Measurements from ENCODE around the gene PDCD1. TPM values are rescaled to one million over a fixed set of nuclear protein-coding genes. Genes with fewer than 3 reads are reported as not detected.

PDCD1 gene
- total RNA-seq, 8 experiments from 2014 or later: 0.11 to 0.49 (median 0.19) TPM; not detected in 1

GRCh38 chr2:241863536-241863954 lies 4.9 kb upstream of the PDCD1 start:
- peak in 2 of 8 experiments; percentile 28 to 32 for ATAC-seq (replicated peaks in 6 of 8)
- Histone ChIP-seq H3K27ac (no peak overlapping the region), H3K4me1 (replicated peaks in 1 of 2) (peaks cover 35 to 40% of the 10 kb centered on the region in 2 donors), H3K4me3 (no peak overlapping the region)
- in situ Hi-C loops (cut with MboI; ENCODE audit: low pct_unique_long_range_greater_than_20kb in 2 of 9, low sequenced_read_pairs in 9 of 9, unreplicated experiment in 9 of 9): no loop called here
- WGBS, 10 experiments: 0 to 81% (median 37%) methylated on average over 2 to 14 of the region's 29 CpGs; no CpG with 5 or more reads in 3 of the 10 experiments

GRCh38 chr2:241862775-241863535 lies 4.3 kb upstream of the PDCD1 start:
- WGBS, 10 experiments: 42 to 100% (median 91%) methylated on average over 1 to 8 of the region's 22 CpGs; no CpG with 5 or more reads in 2 of the 10 experiments
- H3K4me3 ChIP-seq: no peak overlapping the region
- peaks cover 29 to 34% of the 10 kb centered on the region in 2 donors for H3K4me1 ChIP-seq (replicated peaks in 1 of 2)
- no peak for ATAC-seq (replicated peaks in 6 of 8)
- H3K27ac ChIP-seq: no peak overlapping the region
- in situ Hi-C loops (cut with MboI; ENCODE audit: low pct_unique_long_range_greater_than_20kb in 2 of 9, low sequenced_read_pairs in 9 of 9, unreplicated experiment in 9 of 9): no loop called here

- in situ Hi-C loops (cut with MboI; ENCODE audit: low pct_unique_long_range_greater_than_20kb in 2 of 9, low sequenced_read_pairs in 9 of 9, unreplicated experiment in 9 of 9): no loop called here
- H3K4me1 ChIP-seq (replicated peaks in 1 of 2): peaks cover 24 to 31% of the 10 kb centered on the region in 2 donors
- no peak overlapping the region for H3K27ac ChIP-seq
- 33 to 92% (median 52%) methylated on average over 1 to 4 of the region's 8 CpGs; no CpG with 5 or more reads in 6 of the 10 experiments for WGBS, 10 experiments
- no peak for ATAC-seq (replicated peaks in 6 of 8)
- no peak overlapping the region for H3K4me3 ChIP-seq
Observed at GRCh38 chr2:241862093-241862492, 3.4 kb upstream of the PDCD1 start.

GRCh38 chr2:241861264-241861663 lies 2.6 kb upstream of the PDCD1 start:
- Histone ChIP-seq H3K27ac (no peak overlapping the region), H3K4me1 (replicated peaks in 1 of 2) (peaks cover 15 to 25% of the 10 kb centered on the region in 2 donors), H3K4me3 (no peak overlapping the region)
- no peak for ATAC-seq (replicated peaks in 6 of 8)
- in situ Hi-C loops (cut with MboI; ENCODE audit: low pct_unique_long_range_greater_than_20kb in 2 of 9, low sequenced_read_pairs in 9 of 9, unreplicated experiment in 9 of 9): no loop called here
- 43 to 100% (median 100%) methylated on average over 1 of the region's 1 CpG; no CpG with 5 or more reads in 2 of the 10 experiments for WGBS, 10 experiments

GRCh38 chr2:241860184-241861078 lies 1.7 kb upstream of the PDCD1 start:
- Histone ChIP-seq H3K4me3 (no peak overlapping the region), H3K27ac (peak overlapping the region in 1 of 2 donors; percentile 53), H3K4me1 (replicated peaks in 1 of 2) (peaks cover 19 to 22% of the 10 kb centered on the region in 2 donors)
- in situ Hi-C loops (cut with MboI; ENCODE audit: low pct_unique_long_range_greater_than_20kb in 2 of 9, low sequenced_read_pairs in 9 of 9, unreplicated experiment in 9 of 9): no loop called here
- peak in 6 of 8 experiments; percentile 14 to 64 (median 22) for ATAC-seq (replicated peaks in 6 of 8)
- 60 to 100% (median 80%) methylated on average over 1 to 2 of the region's 10 CpGs; no CpG with 5 or more reads in 5 of the 10 experiments for WGBS, 10 experiments

- 0 to 90% (median 42%) methylated on average over 2 to 14 of the region's 30 CpGs; no CpG with 5 or more reads in 4 of the 10 experiments for WGBS, 10 experiments
- Histone ChIP-seq H3K27ac (peak overlapping the region in 1 of 2 donors; percentile 53), H3K4me1 (replicated peaks in 1 of 2) (peaks cover 20 to 22% of the 10 kb centered on the region in 2 donors), H3K4me3 (no peak overlapping the region)
- ATAC-seq (replicated peaks in 6 of 8): peak; percentile 24 to 82 (median 42)
- in situ Hi-C loops (cut with MboI; ENCODE audit: low pct_unique_long_range_greater_than_20kb in 2 of 9, low sequenced_read_pairs in 9 of 9, unreplicated experiment in 9 of 9): no loop called here
Observed at GRCh38 chr2:241859436-241860183, 916 bp upstream of the PDCD1 start.

GRCh38 chr2:241859017-241859435 lies 332 bp upstream of the PDCD1 start:
- no CpG with 5 or more reads among the region's 9 CpGs for WGBS, 10 experiments
- in situ Hi-C loops (cut with MboI; ENCODE audit: low pct_unique_long_range_greater_than_20kb in 2 of 9, low sequenced_read_pairs in 9 of 9, unreplicated experiment in 9 of 9): no loop called here
- ATAC-seq (replicated peaks in 6 of 8): peak in 4 of 8 experiments; percentile 21 to 47 (median 40)
- H3K27ac ChIP-seq: no peak overlapping the region
- H3K4me1 ChIP-seq (replicated peaks in 1 of 2): peaks cover 22 to 25% of the 10 kb centered on the region in 2 donors
- no peak overlapping the region for H3K4me3 ChIP-seq

GRCh38 chr2:241857572-241858121 lies 1.0 kb downstream of the PDCD1 start:
- Histone ChIP-seq H3K4me1 (replicated peaks in 1 of 2) (peaks cover 25% of the 10 kb centered on the region in 2 donors), H3K4me3 (no peak overlapping the region), H3K27ac (no peak overlapping the region)
- in situ Hi-C loops (cut with MboI; ENCODE audit: low pct_unique_long_range_greater_than_20kb in 2 of 9, low sequenced_read_pairs in 9 of 9, unreplicated experiment in 9 of 9): no loop called here
- ATAC-seq (replicated peaks in 6 of 8): no peak
- 77 to 92% methylated on average over 2 to 6 of the region's 18 CpGs; no CpG with 5 or more reads in 8 of the 10 experiments for WGBS, 10 experiments

- Histone ChIP-seq H3K27ac (no peak overlapping the region), H3K4me3 (no peak overlapping the region), H3K4me1 (replicated peaks in 1 of 2) (peaks cover 28 to 31% of the 10 kb centered on the region in 2 donors)
- no peak for ATAC-seq (replicated peaks in 6 of 8)
- in situ Hi-C loops (cut with MboI; ENCODE audit: low pct_unique_long_range_greater_than_20kb in 2 of 9, low sequenced_read_pairs in 9 of 9, unreplicated experiment in 9 of 9): no loop called here
- 20 to 95% (median 80%) methylated on average over 1 to 7 of the region's 28 CpGs; no CpG with 5 or more reads in 5 of the 10 experiments for WGBS, 10 experiments
Observed at GRCh38 chr2:241857041-241857541, 1.6 kb downstream of the PDCD1 start.

- Histone ChIP-seq H3K4me1 (replicated peaks in 1 of 2) (peaks cover 32 to 33% of the 10 kb centered on the region in 2 donors), H3K4me3 (no peak overlapping the region), H3K27ac (no peak overlapping the region)
- in situ Hi-C loops (cut with MboI; ENCODE audit: low pct_unique_long_range_greater_than_20kb in 2 of 9, low sequenced_read_pairs in 9 of 9, unreplicated experiment in 9 of 9): no loop called here
- ATAC-seq (replicated peaks in 6 of 8): no peak
- WGBS, 10 experiments: 58 to 95% (median 70%) methylated on average over 2 to 9 of the region's 20 CpGs; no CpG with 5 or more reads in 5 of the 10 experiments
Observed at GRCh38 chr2:241855888-241856422, 2.7 kb downstream of the PDCD1 start.

- in situ Hi-C loops (cut with MboI; ENCODE audit: low pct_unique_long_range_greater_than_20kb in 2 of 9, low sequenced_read_pairs in 9 of 9, unreplicated experiment in 9 of 9): no loop called here
Observed at GRCh38 chr2:241855245-241855887, 3.3 kb downstream of the PDCD1 start.

More at GRCh38 chr2:241855245-241855887, 3.3 kb downstream of the PDCD1 start:
- WGBS, 10 experiments: 76 to 95% (median 90%) methylated on average over 4 to 13 of the region's 18 CpGs; no CpG with 5 or more reads in 7 of the 10 experiments
- Histone ChIP-seq H3K4me1 (replicated peaks in 1 of 2) (peaks cover 32 to 33% of the 10 kb centered on the region in 2 donors), H3K4me3 (no peak overlapping the region), H3K27ac (no peak overlapping the region)
- ATAC-seq (replicated peaks in 6 of 8): no peak
